Naive B cell (primary cell): Measurements from ENCODE around the gene ITGAE. TPM values are rescaled to one million over a fixed set of nuclear protein-coding genes. Genes with fewer than 3 reads are reported as not detected.

Experiments
- ATAC-seq, 2 donors: fragments of 150-1000 bp; cut with Tn5 transposase; 2 replicates each; pipeline ENCODE4 v1.10.0; 2021; ENCODE audit warnings: low read depth in 2 of 2, mild to moderate bottlenecking in 2 of 2, moderate library complexity in 2 of 2
- DNase-seq: peaks from one replicate; pipeline ENCODE4 v3.0.0; 2022
- H3K27ac Mint-ChIP-seq, 6 donors: one replicate each; pipeline ENCODE4 v1.8.0; 2020 to 2022; ENCODE audit warnings: mild to moderate bottlenecking in 6 of 6, mixed read lengths in 6 of 6, moderate library complexity in 5 of 6, inconsistent platforms in 2 of 6
- H3K27me3 Mint-ChIP-seq, 3 donors: one replicate each; pipeline ENCODE4 v1.8.0; 2021 to 2022; ENCODE audit warnings: mixed read lengths in 3 of 3, mild to moderate bottlenecking in 1 of 3
- H3K36me3 Mint-ChIP-seq, 2 donors: one replicate each; pipeline ENCODE4 v1.8.0; 2020 to 2022; ENCODE audit warnings: mixed read lengths in 2 of 2, inconsistent platforms in 1 of 2, mild to moderate bottlenecking in 1 of 2
- H3K4me1 Mint-ChIP-seq, 3 donors: one replicate each; pipeline ENCODE4 v1.8.0; 2020 to 2022; ENCODE audit warnings: mixed read lengths in 3 of 3, inconsistent platforms in 1 of 3, mild to moderate bottlenecking in 1 of 3, moderate library complexity in 1 of 3
- H3K4me3 Mint-ChIP-seq, 8 donors: one replicate each; pipeline ENCODE4 v1.8.0; 2020 to 2022; ENCODE audit warnings: mild to moderate bottlenecking in 8 of 8, mixed read lengths in 8 of 8, moderate library complexity in 8 of 8, inconsistent platforms in 2 of 8
- H3K9me3 Mint-ChIP-seq, 7 donors: one replicate each; pipeline ENCODE4 v1.8.0; 2020 to 2022; ENCODE audit warnings: mixed read lengths in 7 of 7, mild to moderate bottlenecking in 5 of 7, inconsistent platforms in 2 of 7, moderate library complexity in 1 of 7
- polyA plus RNA-seq, 6 donors: library from polyadenylated mRNA; unstranded; fragments of 300-500 nt; fragmentation: Illumina TruSeq; gene quantifications; one replicate each; pipeline ENCODE4 v1.2.3, GENCODE V29; 2021; ENCODE audit warnings: low read depth in 6 of 6

Gene ITGAE
- polyA plus RNA-seq, 6 donors from 2014 or later: 93.9 to 177 (median 158) TPM

DNA sequence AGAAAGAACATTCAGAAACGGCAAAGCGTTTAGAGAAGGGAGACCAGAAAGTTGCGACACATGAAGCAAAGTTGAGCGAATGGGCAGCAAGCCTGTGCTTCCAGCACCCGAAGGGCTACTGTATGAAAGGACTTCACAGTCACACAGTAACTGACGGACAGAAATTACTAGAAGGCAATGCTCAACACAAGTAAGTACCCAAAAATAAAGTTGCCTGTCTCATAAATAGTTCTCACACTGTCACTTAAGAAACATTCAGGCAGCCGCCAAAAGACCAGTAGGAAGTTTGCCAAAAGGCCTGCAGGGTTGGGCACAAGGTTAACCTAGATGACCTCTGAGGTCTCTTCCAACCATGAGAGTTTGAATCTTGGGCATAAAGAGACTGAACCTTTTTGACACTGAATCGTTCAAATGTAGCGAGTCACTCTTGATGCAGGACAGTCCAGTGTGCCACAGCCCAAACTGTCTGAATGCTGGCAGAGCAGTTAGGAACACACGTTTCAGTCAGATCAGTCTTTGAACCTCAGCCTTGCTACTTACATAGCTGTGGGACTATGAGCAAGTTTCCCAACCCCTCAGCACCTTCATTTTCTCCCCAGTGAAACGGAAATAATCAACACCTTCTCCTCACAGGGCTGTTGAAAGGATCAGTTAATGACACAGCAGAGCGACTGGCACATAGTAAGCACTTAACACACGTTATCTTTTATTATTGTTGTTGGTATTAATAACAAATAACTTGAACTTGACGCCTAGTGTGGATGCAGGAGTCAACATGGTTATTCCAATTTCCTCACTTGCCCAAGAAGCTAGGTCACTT lies 34.6 kb upstream of the ITGAE start:
- H3K27ac Mint-ChIP-seq: peak overlapping the region in 1 of 6 donors; percentile 44
- peaks cover 13 to 23% of the 10 kb centered on the region in 2 donors for H3K36me3 Mint-ChIP-seq

DNA sequence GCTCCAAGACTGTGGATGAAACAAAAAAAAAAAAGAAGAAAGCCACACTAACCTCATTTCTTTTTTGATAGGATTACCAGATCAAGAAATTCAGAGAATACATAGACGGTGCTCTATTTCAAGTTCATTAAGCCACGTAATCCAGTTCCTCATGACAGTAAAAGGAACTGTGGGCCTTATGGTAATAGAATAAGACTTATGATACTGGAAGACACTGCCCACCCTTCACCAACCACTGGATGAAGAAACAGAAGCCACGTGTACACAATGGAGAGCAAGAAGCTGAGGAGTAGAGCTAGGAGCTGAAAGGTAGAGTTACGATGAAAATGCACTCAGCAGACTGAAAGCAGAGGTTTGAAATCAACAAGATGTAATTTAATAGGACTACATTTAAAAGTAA lies 33.8 kb upstream of the ITGAE start:
- Mint-ChIP-seq H3K27me3 (no peaks in the 10 kb centered on the region), H3K4me1 (peaks cover 8 to 15% (median 13%) of the 10 kb centered on the region in 3 donors), H3K36me3 (peaks cover 10 to 19% of the 10 kb centered on the region in 2 donors), H3K4me3 (peak overlapping the region in 1 of 8 donors; percentile 3), H3K9me3 (no peaks in the 10 kb centered on the region), H3K27ac (no peak overlapping the region)
- DNase-seq: no peak
- no peak for ATAC-seq

More for the DNA sequence above, 34.6 kb upstream of the ITGAE start:
- H3K9me3 Mint-ChIP-seq: no peaks in the 10 kb centered on the region
- DNase-seq (no peak), ATAC-seq (no peak)
- H3K4me1 Mint-ChIP-seq: peaks cover 8 to 15% (median 14%) of the 10 kb centered on the region in 3 donors
- no peaks in the 10 kb centered on the region for H3K27me3 Mint-ChIP-seq
- no peak overlapping the region for H3K4me3 Mint-ChIP-seq

DNA sequence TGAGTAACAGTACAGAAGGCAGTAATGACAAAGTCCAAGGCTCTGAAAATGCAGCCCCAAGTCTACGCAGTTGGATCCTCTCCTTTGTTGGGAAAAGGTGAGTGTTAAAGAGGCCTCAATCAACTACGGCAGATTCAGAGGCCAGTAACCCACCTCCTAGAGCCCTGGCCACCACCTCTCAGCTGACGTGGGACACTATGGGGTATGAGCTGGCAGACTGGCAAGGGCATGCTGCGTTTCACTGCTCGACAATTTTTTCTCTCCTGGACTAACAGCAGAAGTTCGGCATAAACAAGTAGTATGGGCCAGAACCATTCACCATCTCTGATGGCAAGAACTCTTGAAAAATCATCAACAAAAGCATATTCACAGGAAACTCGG lies 27.9 kb upstream of the ITGAE start:
- ATAC-seq: no peak
- Mint-ChIP-seq H3K27me3 (no peaks in the 10 kb centered on the region), H3K36me3 (peaks cover 19 to 22% of the 10 kb centered on the region in 2 donors), H3K9me3 (no peaks in the 10 kb centered on the region), H3K4me1 (peaks cover 2 to 6% (median 5%) of the 10 kb centered on the region in 3 donors), H3K27ac (no peak overlapping the region), H3K4me3 (no peak overlapping the region)
- DNase-seq: no peak

DNA sequence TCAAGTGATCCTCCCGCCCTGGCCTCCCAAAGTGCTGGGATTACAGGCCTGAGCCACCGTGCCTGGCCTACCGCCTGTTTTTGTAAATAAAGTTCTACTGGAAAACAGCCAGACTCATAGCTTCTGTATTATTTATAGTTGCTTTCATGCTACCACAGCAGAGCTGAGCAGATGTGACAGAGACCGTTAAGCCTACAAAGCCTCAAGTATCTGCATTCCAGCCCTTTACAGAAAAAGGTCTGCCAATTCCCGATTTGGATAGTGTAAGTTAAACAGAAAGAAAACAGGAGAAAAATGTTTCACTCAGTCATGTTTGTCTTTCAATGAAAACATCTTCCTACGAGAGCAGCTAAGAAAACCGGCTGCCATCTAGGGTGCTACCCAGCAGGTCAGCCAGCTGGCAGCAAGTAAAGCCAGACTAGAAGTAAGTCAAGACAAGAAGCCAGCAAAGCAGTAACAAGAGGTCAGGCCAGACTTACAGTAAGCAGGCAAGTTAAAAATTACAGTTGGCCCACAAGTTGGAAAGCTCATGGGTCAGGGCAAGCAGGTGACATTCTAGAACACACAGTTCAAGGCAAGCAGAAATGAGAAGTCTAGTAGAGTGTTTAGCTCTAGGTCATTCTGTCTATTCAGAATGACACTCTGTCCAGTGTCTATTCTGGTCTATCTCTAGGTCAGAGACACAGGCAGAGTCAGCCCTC lies 27.3 kb upstream of the ITGAE start:
- no peak for ATAC-seq
- DNase-seq: no peak
- Mint-ChIP-seq H3K36me3 (peaks cover 18 to 19% of the 10 kb centered on the region in 2 donors), H3K4me1 (peaks cover under 1 to 1% (median under 1%) of the 10 kb centered on the region in 3 donors), H3K27ac (no peak overlapping the region), H3K9me3 (no peaks in the 10 kb centered on the region), H3K27me3 (no peaks in the 10 kb centered on the region), H3K4me3 (no peak overlapping the region)

- Mint-ChIP-seq H3K27me3 (no peaks in the 10 kb centered on the region), H3K9me3 (no peaks in the 10 kb centered on the region), H3K27ac (peak overlapping the region in 1 of 6 donors; percentile 49), H3K4me3 (no peak overlapping the region), H3K36me3 (peaks cover 17 to 18% of the 10 kb centered on the region in 2 donors), H3K4me1 (no peaks in the 10 kb centered on the region)
- DNase-seq (peak; percentile 65), ATAC-seq (peak; percentile 52 to 54)
Observed at GRCh38 chr17:3827124-3827773, 26.3 kb upstream of the ITGAE start.

DNA sequence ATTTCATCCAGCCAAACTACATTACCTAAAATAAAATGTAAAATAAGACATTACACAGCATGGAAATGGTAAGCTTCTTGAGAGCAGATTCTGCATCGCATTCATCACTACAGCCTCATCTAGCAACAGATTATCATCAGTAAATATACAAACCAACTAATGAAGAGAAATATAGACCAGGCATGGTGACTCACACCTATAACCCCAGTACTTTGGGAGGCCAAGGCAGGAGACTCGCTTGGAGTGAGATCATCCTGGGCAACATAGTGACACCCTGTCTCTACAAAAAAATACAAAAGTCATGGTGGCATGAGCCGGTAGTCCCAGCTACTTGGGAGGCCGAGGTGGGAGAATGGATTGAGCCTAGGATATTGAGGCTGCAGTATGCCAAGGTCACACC lies 25.2 kb upstream of the ITGAE start:
- Mint-ChIP-seq H3K9me3 (no peaks in the 10 kb centered on the region), H3K4me3 (no peak overlapping the region), H3K27ac (no peak overlapping the region), H3K4me1 (no peaks in the 10 kb centered on the region), H3K27me3 (no peaks in the 10 kb centered on the region), H3K36me3 (peaks cover 17 to 25% of the 10 kb centered on the region in 2 donors)
- DNase-seq: no peak
- no peak for ATAC-seq

DNA sequence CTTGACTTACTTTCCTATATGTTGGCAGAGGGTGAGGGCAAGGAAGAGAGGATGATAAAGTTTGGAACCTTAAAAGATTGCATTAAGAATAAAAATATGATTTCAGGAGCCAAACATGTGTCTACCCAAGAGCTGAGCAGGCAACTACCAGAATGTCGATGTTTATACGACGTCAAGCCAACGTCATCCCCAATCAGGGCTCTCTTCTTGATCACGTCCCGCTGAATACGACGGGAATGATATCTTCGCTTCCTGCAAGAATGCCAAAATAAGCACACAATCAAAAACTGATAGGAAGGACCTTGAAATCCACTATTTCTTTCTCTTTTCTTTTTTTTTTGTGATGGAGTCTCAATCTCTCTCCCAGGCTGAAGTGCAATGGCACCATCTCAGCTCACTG lies 20.1 kb upstream of the ITGAE start:
- peaks cover 18 to 25% of the 10 kb centered on the region in 2 donors for H3K36me3 Mint-ChIP-seq
- peak overlapping the region in 1 of 6 donors; percentile 61 for H3K27ac Mint-ChIP-seq
- no peaks in the 10 kb centered on the region for H3K27me3 Mint-ChIP-seq
- peaks cover 8 to 18% (median 16%) of the 10 kb centered on the region in 3 donors for H3K4me1 Mint-ChIP-seq
- ATAC-seq (no peak), DNase-seq (no peak)
- no peaks in the 10 kb centered on the region for H3K9me3 Mint-ChIP-seq
- no peak overlapping the region for H3K4me3 Mint-ChIP-seq

DNA sequence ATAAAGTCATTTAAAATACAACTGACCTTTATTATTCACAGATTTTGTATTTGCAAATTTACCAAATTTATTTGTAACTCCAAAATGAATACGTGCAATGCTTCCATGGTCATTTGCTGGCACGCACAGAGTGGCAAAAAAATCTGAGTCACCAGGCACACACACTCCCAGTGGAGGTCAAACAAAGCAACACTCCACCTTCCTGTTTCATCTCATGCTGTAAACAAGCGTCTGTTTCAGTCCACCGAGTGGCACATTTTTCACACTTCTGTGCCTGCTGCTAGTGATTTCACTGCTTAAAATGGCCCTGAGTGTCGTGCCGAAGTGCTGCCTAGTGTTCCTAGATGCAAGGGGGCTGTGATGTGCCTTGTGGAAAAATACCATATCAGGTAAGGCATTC lies 17.8 kb upstream of the ITGAE start:
- no peaks in the 10 kb centered on the region for H3K9me3 Mint-ChIP-seq
- H3K36me3 Mint-ChIP-seq: peaks cover 30 to 31% of the 10 kb centered on the region in 2 donors
- peak; percentile 32 to 41 for ATAC-seq
- H3K27me3 Mint-ChIP-seq: no peaks in the 10 kb centered on the region
- H3K4me3 Mint-ChIP-seq: peak overlapping the region in 2 of 8 donors; percentile 29 to 39
- no peak for DNase-seq
- peak overlapping the region in 1 of 6 donors; percentile 32 for H3K27ac Mint-ChIP-seq
- peaks cover 8 to 20% (median 16%) of the 10 kb centered on the region in 3 donors for H3K4me1 Mint-ChIP-seq

DNA sequence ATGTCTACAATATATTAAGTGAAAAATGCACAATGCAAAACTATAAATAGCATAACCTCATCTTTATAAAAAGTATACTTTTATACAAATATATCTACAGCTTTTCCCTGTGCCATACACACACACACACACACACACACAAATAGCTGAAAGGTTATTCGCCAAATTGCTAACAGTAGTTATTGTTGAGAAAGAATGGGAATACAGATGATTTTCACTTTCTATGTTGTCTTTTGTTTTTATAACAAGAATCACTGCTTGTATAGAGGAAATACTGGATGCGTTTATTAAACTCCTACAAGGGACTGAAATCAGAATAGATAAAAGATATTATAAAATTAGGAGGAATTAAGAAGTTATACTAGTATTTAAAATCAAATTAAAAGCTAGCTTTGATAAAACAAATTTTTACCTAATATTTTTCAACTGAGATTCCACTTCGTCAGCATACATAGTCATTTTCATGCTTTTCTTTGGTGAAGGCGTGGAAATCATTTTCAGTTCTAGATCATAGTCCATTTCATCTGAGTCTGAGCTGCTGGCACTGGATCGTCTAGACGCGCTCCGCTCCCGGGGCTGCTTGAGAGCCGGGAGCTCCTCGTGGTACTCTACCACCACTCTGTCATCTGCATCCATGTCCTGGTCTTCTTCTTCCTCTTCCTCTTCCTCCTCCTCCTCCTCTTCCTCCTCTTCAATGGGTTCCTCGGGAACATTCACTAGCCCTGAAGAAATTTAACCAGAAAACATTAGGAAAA lies 17.0 kb upstream of the ITGAE start:
- H3K4me3 Mint-ChIP-seq: peak overlapping the region in 2 of 8 donors; percentile 22 to 39
- H3K9me3 Mint-ChIP-seq: no peaks in the 10 kb centered on the region
- H3K27me3 Mint-ChIP-seq: no peaks in the 10 kb centered on the region
- ATAC-seq (no peak), DNase-seq (no peak)
- peaks cover 8 to 20% (median 16%) of the 10 kb centered on the region in 3 donors for H3K4me1 Mint-ChIP-seq
- H3K36me3 Mint-ChIP-seq: peaks cover 27 to 29% of the 10 kb centered on the region in 2 donors
- H3K27ac Mint-ChIP-seq: peak overlapping the region in 2 of 6 donors; percentile 4 to 32

DNA sequence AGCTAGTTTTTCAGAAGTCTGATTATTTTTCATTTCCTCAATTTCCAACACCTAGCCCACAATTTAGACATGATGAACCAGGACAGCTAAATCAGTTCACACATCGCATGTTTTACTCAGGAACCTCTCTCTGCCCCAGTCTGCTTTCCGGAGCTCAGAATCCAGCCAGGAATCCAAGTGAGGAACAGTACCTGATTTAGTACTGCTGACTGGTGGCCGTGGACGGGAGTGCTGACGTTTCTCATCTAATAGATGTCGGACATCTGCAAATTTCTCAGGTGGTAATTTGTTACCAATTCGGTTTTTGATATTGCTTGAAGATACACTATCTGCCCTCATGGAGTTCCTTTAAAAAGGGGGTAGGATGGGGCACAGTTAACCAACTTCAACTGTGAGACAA lies 14.9 kb upstream of the ITGAE start:
- Mint-ChIP-seq H3K36me3 (peaks cover 23 to 33% of the 10 kb centered on the region in 2 donors), H3K4me3 (no peak overlapping the region), H3K4me1 (peaks cover 14 to 25% (median 23%) of the 10 kb centered on the region in 3 donors), H3K9me3 (no peaks in the 10 kb centered on the region), H3K27ac (peak overlapping the region in 3 of 6 donors; percentile 4 to 76 (median 16)), H3K27me3 (no peaks in the 10 kb centered on the region)
- DNase-seq (no peak), ATAC-seq (no peak)

GRCh38 chr17:3815122-3815521 lies 14.1 kb upstream of the ITGAE start:
- peaks cover 23 to 33% of the 10 kb centered on the region in 2 donors for H3K36me3 Mint-ChIP-seq
- H3K4me1 Mint-ChIP-seq: peaks cover 22 to 34% (median 31%) of the 10 kb centered on the region in 3 donors
- DNase-seq: no peak
- peak overlapping the region in 3 of 6 donors; percentile 6 to 76 (median 34) for H3K27ac Mint-ChIP-seq
- H3K27me3 Mint-ChIP-seq: no peaks in the 10 kb centered on the region
- no peak overlapping the region for H3K4me3 Mint-ChIP-seq
- H3K9me3 Mint-ChIP-seq: no peaks in the 10 kb centered on the region
- no peak for ATAC-seq

DNA sequence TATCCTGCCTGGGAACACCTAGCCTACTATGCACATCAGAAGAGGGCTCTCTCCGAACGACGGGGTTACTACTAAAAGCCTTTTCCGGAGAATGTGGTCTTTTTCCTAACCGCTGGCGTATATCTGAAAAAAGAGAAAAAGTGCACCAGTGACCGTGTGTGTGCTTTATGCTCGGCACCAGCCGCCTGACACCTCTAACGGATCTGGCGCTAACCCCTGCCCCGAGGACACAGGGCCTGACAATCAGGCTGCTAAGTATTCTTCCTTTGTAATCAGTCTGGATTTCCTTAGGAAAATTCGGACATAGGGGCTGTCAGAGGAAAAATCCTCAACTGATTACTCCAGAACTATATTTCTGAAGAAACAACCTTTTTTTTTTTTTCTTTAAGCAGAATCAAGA lies 13.4 kb upstream of the ITGAE start:
- Mint-ChIP-seq H3K27ac (no peak overlapping the region), H3K4me3 (no peak overlapping the region), H3K4me1 (peaks cover 27 to 38% (median 38%) of the 10 kb centered on the region in 3 donors), H3K27me3 (no peaks in the 10 kb centered on the region), H3K36me3 (peaks cover 23 to 33% of the 10 kb centered on the region in 2 donors), H3K9me3 (no peaks in the 10 kb centered on the region)
- ATAC-seq: no peak
- no peak for DNase-seq

GRCh38 chr17:3813171-3813570 lies 12.2 kb upstream of the ITGAE start:
- no peak for ATAC-seq
- H3K4me1 Mint-ChIP-seq: peaks cover 20 to 33% (median 28%) of the 10 kb centered on the region in 3 donors
- no peak for DNase-seq
- peaks cover 21 to 24% of the 10 kb centered on the region in 2 donors for H3K36me3 Mint-ChIP-seq
- H3K27ac Mint-ChIP-seq: no peak overlapping the region
- no peaks in the 10 kb centered on the region for H3K9me3 Mint-ChIP-seq
- H3K27me3 Mint-ChIP-seq: no peaks in the 10 kb centered on the region
- peak overlapping the region in 1 of 8 donors; percentile 23 for H3K4me3 Mint-ChIP-seq
